GM23338 (cell line): ENCODE measurements around the gene FETUB. TPM values are rescaled to one million over a fixed set of nuclear protein-coding genes. Genes with fewer than 3 reads are reported as not detected.

Source experiments
- ATAC-seq: fragments of 200-7000 bp; cut with Tn5 transposase; 3 replicates; pipeline ENCODE4 v1.9.1; 2020
- DNase-seq: peaks from one replicate; pipeline ENCODE4 v3.0.0-alpha.2; 2015; ENCODE audit warnings: low spot score
- H2AFZ ChIP-seq: fragments of 200-600 bp; sonication (generic); 2 replicates; pipeline ENCODE4 v1.8.0; 2016; ENCODE audit warnings: antibody characterized with exemption, mild to moderate bottlenecking, moderate library complexity
- H3F3A ChIP-seq: fragments of 200-600 bp; sonication (generic); replicated peaks from 2 replicates; pipeline ENCODE4 v1.8.0; 2017; ENCODE audit warnings: antibody characterized with exemption, mixed run types, low read depth
- H3K27ac ChIP-seq: fragments of 200-600 bp; sonication (generic); 2 replicates; pipeline ENCODE4 v1.6.1; 2016; ENCODE audit warnings: low read depth
- H3K27me3 ChIP-seq: fragments of 200-600 bp; sonication (generic); 2 replicates; pipeline ENCODE4 v1.8.0; 2016; ENCODE audit warnings: mild to moderate bottlenecking, mixed run types, moderate library complexity; ENCODE audit not compliant: insufficient read depth
- H3K36me3 ChIP-seq: fragments of 200-600 bp; sonication (generic); 2 replicates; pipeline ENCODE4 v1.8.0; 2016; ENCODE audit warnings: mild to moderate bottlenecking; ENCODE audit not compliant: insufficient read depth
- H3K4me1 ChIP-seq: fragments of 200-600 bp; sonication (generic); 2 replicates; pipeline ENCODE4 v1.8.0; 2016; ENCODE audit warnings: mild to moderate bottlenecking, moderate library complexity; ENCODE audit not compliant: insufficient read depth
- H3K4me2 ChIP-seq: fragments of 200-600 bp; sonication (generic); 2 replicates; pipeline ENCODE4 v1.7.1; 2017; ENCODE audit warnings: mixed run types
- H3K4me3 ChIP-seq: fragments of 200-600 bp; sonication (generic); 2 replicates; pipeline ENCODE4 v1.6.1; 2016; ENCODE audit warnings: mixed run types
- H3K79me2 ChIP-seq: fragments of 200-600 bp; sonication (generic); replicated peaks from 2 replicates; pipeline ENCODE4 v1.8.0; 2017; ENCODE audit warnings: mild to moderate bottlenecking; ENCODE audit not compliant: insufficient read depth
- H3K9me2 ChIP-seq: fragments of 200-600 bp; sonication (generic); 2 replicates; pipeline ENCODE4 v1.8.0; 2017; ENCODE audit not compliant: insufficient read depth
- H4K20me1 ChIP-seq: fragments of 200-600 bp; sonication (generic); replicated peaks from 2 replicates; pipeline ENCODE4 v1.8.0; 2017; ENCODE audit warnings: mild to moderate bottlenecking; ENCODE audit not compliant: insufficient read depth
- H3K27ac Mint-ChIP-seq: 2 replicates; pipeline ENCODE4 v1.8.0; 2020; ENCODE audit warnings: inconsistent platforms, mild to moderate bottlenecking, moderate library complexity, mixed read lengths
- H3K27me3 Mint-ChIP-seq: 3 replicates; pipeline ENCODE4 v1.8.0; 2022; ENCODE audit warnings: low read depth, mild to moderate bottlenecking, moderate library complexity, mixed read lengths, inconsistent platforms; ENCODE audit not compliant: insufficient read depth, poor library complexity
- H3K36me3 Mint-ChIP-seq: 3 replicates; pipeline ENCODE4 v1.8.0; 2021; ENCODE audit warnings: low read depth, mild to moderate bottlenecking, inconsistent platforms, moderate library complexity, mixed read lengths
- H3K4me1 Mint-ChIP-seq: 3 replicates; pipeline ENCODE4 v1.8.0; 2020; ENCODE audit warnings: mild to moderate bottlenecking, inconsistent platforms, mixed read lengths
- H3K4me3 Mint-ChIP-seq: 3 replicates; pipeline ENCODE4 v1.8.0; 2021; ENCODE audit warnings: moderate library complexity, mild to moderate bottlenecking, inconsistent platforms, mixed read lengths
- H3K9me3 Mint-ChIP-seq: 3 replicates; pipeline ENCODE4 v1.8.0; 2020; ENCODE audit warnings: moderate library complexity, mild to moderate bottlenecking, inconsistent platforms, mixed read lengths
- CREB1 ChIP-seq: fragments of 250-450 bp; sonication (Bioruptor Pico); IDR thresholded peaks from 2 replicates; pipeline ENCODE4 v1.5.0; 2020; ENCODE audit warnings: low read depth, mild to moderate bottlenecking, moderate library complexity
- CTCF ChIP-seq, 2 experiments: fragments of 200-600 bp in 1 of 2; sonication (generic) in 1 of 2; conservative IDR thresholded peaks; 2 replicates each; pipeline versions ENCODE4 v1.5.1 to v1.6.1; 2016 to 2017; ENCODE audit warnings: antibody characterized with exemption in 2 of 2, low read depth in 2 of 2, mild to moderate bottlenecking in 2 of 2, moderate library complexity in 1 of 2
- ETS1 ChIP-seq: IDR thresholded peaks from 2 replicates; pipeline ENCODE4 v1.6.1; 2016; ENCODE audit warnings: antibody characterized with exemption
- EZH2 ChIP-seq: fragments of 200-600 bp; sonication (generic); IDR thresholded peaks from one replicate; pipeline ENCODE4 v1.8.0; 2017; ENCODE audit warnings: antibody characterized with exemption, mild to moderate bottlenecking, low read depth; ENCODE audit not compliant: unreplicated experiment
- EZH2phosphoT487 ChIP-seq: fragments of 200-600 bp; sonication (generic); IDR thresholded peaks from one replicate; pipeline ENCODE4 v1.8.1; 2018; ENCODE audit warnings: antibody characterized with exemption; ENCODE audit not compliant: unreplicated experiment
- JUNB ChIP-seq: IDR thresholded peaks from one replicate; pipeline ENCODE4 v1.6.1; 2016; ENCODE audit warnings: antibody characterized with exemption; ENCODE audit not compliant: unreplicated experiment
- NANOG ChIP-seq: IDR thresholded peaks from 2 replicates; pipeline ENCODE4 v1.6.1; 2016; ENCODE audit warnings: antibody characterized with exemption, borderline replicate concordance
- POLR2AphosphoS5 ChIP-seq: IDR thresholded peaks from 2 replicates; pipeline ENCODE4 v1.6.1; 2016; ENCODE audit warnings: antibody characterized with exemption, low read depth
- REST ChIP-seq: IDR thresholded peaks from one replicate; pipeline ENCODE4 v1.6.1; 2018; ENCODE audit warnings: antibody characterized with exemption; ENCODE audit not compliant: unreplicated experiment
- STAT1 ChIP-seq: IDR thresholded peaks from one replicate; pipeline ENCODE4 v1.6.1; 2016; ENCODE audit warnings: antibody characterized with exemption; ENCODE audit not compliant: unreplicated experiment
- ZNF114 ChIP-seq: fragments of 250-450 bp; sonication (Bioruptor Pico); IDR thresholded peaks from 2 replicates; pipeline ENCODE4 v1.5.0; 2020; ENCODE audit warnings: mild to moderate bottlenecking, moderate library complexity
- ZNF331 ChIP-seq: fragments of 250-450 bp; sonication (Bioruptor Pico); IDR thresholded peaks from 2 replicates; pipeline ENCODE4 v1.5.0; 2020; ENCODE audit warnings: low read depth, mild to moderate bottlenecking, moderate library complexity
- polyA plus RNA-seq: library from polyadenylated mRNA; unstranded; fragments of >200 nt; fragmentation: Nextera tagmentation; extraction: Ambion mirVana; gene quantifications from 2 replicates; pipeline ENCODE4 v1.2.1, GENCODE V29; 2016
- total RNA-seq: library from RNA; depleted of rRNA; stranded (reverse); fragments of >200 nt; shearing (Covaris generic); gene quantifications from 2 replicates; pipeline ENCODE4 v1.2.3, GENCODE V29; 2014
- TF ChIP-seq, protein P1 (sequence below): fragments of 250-450 bp; sonication (Bioruptor Pico); IDR thresholded peaks from 2 replicates; pipeline ENCODE4 v1.5.0; 2020; ENCODE audit warnings: mild to moderate bottlenecking, moderate library complexity

The FETUB gene
- total and polyA plus RNA-seq, 2 experiments from 2014 or later, result 0.26 TPM; not detected in 1

- Histone ChIP-seq H2AFZ (no peak overlapping the region), H3K27ac (no peak overlapping the region), H3K27me3 (no peaks in the 10 kb centered on the region), H3F3A (no peaks in the 10 kb centered on the region), H3K4me3 (no peak overlapping the region), H3K4me1 (no peaks in the 10 kb centered on the region), H3K9me2 (peaks cover 13% of the 10 kb centered on the region; the same call in 1 of the 2 replicates), H3K79me2 (no peaks in the 10 kb centered on the region), H4K20me1 (no peaks in the 10 kb centered on the region), H3K36me3 (no peaks in the 10 kb centered on the region), H3K4me2 (no peak overlapping the region)
- H3K9me3 Mint-ChIP-seq, result peaks cover 14% of the 10 kb centered on the region
- no peak for TF ChIP-seq POLR2AphosphoS5
- TF ChIP-seq JUNB, result no peak
- TF ChIP-seq ZNF331 (CRISPR knock-in tag), result no peak
- TF ChIP-seq ZNF114, result no peak
- no peak for TF ChIP-seq ETS1
- no peak for TF ChIP-seq EZH2
- no peak for TF ChIP-seq EZH2phosphoT487
- TF ChIP-seq CTCF (conservative IDR thresholded peaks at IDR 0.05; ENCODE audit: low read depth in 2 of 2), result no peak
- TF ChIP-seq, protein P1, sequence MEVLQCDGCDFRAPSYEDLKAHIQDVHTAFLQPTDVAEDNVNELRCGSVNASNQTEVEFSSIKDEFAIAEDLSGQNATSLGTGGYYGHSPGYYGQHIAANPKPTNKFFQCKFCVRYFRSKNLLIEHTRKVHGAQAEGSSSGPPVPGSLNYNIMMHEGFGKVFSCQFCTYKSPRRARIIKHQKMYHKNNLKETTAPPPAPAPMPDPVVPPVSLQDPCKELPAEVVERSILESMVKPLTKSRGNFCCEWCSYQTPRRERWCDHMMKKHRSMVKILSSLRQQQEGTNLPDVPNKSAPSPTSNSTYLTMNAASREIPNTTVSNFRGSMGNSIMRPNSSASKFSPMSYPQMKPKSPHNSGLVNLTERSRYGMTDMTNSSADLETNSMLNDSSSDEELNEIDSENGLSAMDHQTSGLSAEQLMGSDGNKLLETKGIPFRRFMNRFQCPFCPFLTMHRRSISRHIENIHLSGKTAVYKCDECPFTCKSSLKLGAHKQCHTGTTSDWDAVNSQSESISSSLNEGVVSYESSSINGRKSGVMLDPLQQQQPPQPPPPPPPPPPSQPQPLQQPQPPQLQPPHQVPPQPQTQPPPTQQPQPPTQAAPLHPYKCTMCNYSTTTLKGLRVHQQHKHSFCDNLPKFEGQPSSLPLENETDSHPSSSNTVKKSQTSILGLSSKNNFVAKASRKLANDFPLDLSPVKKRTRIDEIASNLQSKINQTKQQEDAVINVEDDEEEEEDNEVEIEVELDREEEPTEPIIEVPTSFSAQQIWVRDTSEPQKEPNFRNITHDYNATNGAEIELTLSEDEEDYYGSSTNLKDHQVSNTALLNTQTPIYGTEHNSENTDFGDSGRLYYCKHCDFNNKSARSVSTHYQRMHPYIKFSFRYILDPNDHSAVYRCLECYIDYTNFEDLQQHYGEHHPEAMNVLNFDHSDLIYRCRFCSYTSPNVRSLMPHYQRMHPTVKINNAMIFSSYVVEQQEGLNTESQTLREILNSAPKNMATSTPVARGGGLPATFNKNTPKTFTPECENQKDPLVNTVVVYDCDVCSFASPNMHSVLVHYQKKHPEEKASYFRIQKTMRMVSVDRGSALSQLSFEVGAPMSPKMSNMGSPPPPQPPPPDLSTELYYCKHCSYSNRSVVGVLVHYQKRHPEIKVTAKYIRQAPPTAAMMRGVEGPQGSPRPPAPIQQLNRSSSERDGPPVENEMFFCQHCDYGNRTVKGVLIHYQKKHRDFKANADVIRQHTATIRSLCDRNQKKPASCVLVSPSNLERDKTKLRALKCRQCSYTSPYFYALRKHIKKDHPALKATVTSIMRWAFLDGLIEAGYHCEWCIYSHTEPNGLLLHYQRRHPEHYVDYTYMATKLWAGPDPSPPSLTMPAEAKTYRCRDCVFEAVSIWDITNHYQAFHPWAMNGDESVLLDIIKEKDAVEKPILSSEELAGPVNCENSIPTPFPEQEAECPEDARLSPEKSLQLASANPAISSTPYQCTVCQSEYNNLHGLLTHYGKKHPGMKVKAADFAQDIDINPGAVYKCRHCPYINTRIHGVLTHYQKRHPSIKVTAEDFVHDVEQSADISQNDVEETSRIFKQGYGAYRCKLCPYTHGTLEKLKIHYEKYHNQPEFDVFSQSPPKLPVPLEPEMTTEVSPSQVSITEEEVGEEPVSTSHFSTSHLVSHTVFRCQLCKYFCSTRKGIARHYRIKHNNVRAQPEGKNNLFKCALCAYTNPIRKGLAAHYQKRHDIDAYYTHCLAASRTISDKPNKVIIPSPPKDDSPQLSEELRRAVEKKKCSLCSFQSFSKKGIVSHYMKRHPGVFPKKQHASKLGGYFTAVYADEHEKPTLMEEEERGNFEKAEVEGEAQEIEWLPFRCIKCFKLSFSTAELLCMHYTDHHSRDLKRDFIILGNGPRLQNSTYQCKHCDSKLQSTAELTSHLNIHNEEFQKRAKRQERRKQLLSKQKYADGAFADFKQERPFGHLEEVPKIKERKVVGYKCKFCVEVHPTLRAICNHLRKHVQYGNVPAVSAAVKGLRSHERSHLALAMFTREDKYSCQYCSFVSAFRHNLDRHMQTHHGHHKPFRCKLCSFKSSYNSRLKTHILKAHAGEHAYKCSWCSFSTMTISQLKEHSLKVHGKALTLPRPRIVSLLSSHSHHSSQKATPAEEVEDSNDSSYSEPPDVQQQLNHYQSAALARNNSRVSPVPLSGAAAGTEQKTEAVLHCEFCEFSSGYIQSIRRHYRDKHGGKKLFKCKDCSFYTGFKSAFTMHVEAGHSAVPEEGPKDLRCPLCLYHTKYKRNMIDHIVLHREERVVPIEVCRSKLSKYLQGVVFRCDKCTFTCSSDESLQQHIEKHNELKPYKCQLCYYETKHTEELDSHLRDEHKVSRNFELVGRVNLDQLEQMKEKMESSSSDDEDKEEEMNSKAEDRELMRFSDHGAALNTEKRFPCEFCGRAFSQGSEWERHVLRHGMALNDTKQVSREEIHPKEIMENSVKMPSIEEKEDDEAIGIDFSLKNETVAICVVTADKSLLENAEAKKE (CRISPR knock-in tag), result no peak
- TF ChIP-seq NANOG, result no peak
- no peak for TF ChIP-seq STAT1
- no peak for TF ChIP-seq CREB1 (CRISPR knock-in tag)
- TF ChIP-seq REST, result no peak
- H3K4me3 Mint-ChIP-seq, result no peak overlapping the region
- DNase-seq (no peak), ATAC-seq (no peak)
- peaks cover 8% of the 10 kb centered on the region; the same call in 2 of the 3 replicates for H3K36me3 Mint-ChIP-seq
- H3K27ac Mint-ChIP-seq, result no peak overlapping the region
- H3K4me1 Mint-ChIP-seq, result no peaks in the 10 kb centered on the region
- peaks cover 5% of the 10 kb centered on the region for H3K27me3 Mint-ChIP-seq
These were observed 47.0 kb downstream of the FETUB start for GRCh38 chr3:186687120-186687651.
